Glomerular endothelial cell (primary cell): ENCODE data around the gene TMEM163. TPM values are rescaled to one million over a fixed set of nuclear protein-coding genes. Genes with fewer than 3 reads are reported as not detected.
"Not testable (repeated sequence)": the region's sequence is repeated elsewhere in the genome, so short reads cannot be mapped to it uniquely, and the experiment has no call there.

Source experiments
- DNase-seq: peaks from one replicate; pipeline ENCODE4 v3.0.0-alpha.2; 2011; ENCODE audit warnings: low read depth, low spot score; ENCODE audit errors: extremely low read depth
- total RNA-seq: library from RNA; depleted of rRNA; stranded (reverse); fragments of >200 nt; gene quantifications from 2 replicates; pipeline ENCODE4 v1.2.3, GENCODE V29; 2015

TMEM163 gene
- total RNA-seq, 1 donor from 2014 or later = 3.2 TPM

- DNase-seq = no peak
Measured at GRCh38 chr2:134623796-134624195, 95.0 kb downstream of the TMEM163 start.

GRCh38 chr2:134623046-134623445, 95.8 kb downstream of the TMEM163 start:
- no peak for DNase-seq

GRCh38 chr2:134621939-134622705, 96.7 kb downstream of the TMEM163 start:
- DNase-seq = no peak

DNA sequence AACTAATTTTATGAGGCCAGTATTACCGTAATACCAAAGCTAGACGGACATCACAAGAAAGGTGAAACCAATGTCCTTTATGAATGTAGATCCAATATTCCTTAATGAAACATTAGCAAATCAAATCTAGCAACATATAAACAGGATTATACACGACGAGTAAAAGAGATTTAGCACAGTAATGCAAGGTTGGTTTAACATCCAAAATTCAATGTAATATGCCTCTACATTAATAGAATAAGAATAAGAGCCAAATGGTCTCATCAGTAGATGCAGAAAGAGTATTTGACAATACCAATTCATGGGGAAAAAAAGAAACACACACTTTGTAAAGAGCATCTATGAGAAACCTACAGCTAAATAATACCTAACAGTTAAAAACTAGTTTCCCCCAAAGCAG, 99.5 kb downstream of the TMEM163 start:
- DNase-seq = no peak

DNA sequence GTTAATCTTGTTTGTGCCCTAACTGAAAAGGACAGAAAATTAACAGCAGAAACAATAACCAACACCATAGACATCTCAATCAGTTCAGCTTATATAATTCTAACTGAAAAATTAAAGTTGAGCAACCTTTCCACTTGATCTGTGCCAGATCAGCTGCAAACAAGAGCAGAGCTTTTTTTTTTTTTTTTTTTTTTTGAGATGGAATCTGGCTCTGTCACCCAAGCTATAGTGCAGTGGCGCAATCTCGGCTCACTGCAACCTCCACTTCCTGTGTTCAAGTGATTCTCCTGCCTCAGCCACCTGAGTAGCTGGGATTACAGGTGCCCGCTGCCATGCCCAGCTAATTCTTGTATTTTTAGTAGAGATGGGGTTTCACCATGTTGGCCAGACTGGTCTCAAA, 103.3 kb downstream of the TMEM163 start:
- not testable (repeated sequence) for DNase-seq

- no peak for DNase-seq
Measured at GRCh38 chr2:134611316-134611715, 107.5 kb downstream of the TMEM163 start.

DNA sequence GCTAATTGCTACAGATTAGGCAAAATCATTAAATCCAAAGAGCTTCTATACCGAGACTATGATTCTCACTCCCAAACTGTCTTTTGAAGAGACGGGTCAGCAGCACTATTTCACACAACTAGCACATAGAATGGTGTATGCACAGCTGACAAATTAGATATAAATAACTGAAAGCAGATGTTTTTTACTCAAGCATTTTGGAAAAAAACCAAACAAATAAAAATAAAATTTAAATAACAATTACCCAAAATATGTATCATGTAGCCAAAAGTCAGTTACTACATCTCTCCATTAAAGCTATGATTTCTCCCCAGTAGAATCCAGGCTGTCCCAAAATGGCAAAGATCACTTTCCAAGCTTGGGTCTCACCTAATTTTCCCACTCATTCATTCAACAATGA, 107.9 kb downstream of the TMEM163 start:
- no peak for DNase-seq

GRCh38 chr2:134609924-134610513, 108.8 kb downstream of the TMEM163 start:
- DNase-seq = no peak

GRCh38 chr2:134603966-134604365, 114.8 kb downstream of the TMEM163 start:
- DNase-seq = no peak

- no peak for DNase-seq
Measured at GRCh38 chr2:134602666-134603065, 116.1 kb downstream of the TMEM163 start.

- no peak for DNase-seq
Measured at GRCh38 chr2:134601264-134601663, 117.5 kb downstream of the TMEM163 start.

DNA sequence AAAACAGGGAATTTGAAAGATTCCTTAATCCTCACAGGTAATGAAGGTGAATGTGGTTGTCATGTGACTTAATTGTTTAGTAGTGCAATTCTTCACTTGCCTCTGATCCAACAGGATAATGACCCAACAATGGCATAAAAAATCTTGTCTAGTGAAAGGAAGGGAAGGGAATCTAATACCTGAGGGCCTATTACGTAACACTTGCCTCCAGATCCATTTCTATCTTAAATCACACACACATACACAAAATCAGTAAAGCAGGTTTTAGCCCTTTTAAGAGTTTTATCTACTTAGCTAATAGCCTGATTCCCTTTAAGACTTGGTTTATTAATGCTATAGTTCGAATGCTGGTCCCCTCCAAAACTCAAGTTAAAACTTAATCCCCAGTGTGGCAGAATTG, 118.6 kb downstream of the TMEM163 start:
- DNase-seq = no peak

- DNase-seq = no peak
Measured at GRCh38 chr2:134599236-134599635, 119.6 kb downstream of the TMEM163 start.

GRCh38 chr2:134594399-134594798, 124.4 kb downstream of the TMEM163 start:
- no peak for DNase-seq

- DNase-seq = no peak
Measured at GRCh38 chr2:134593519-134593918, 125.3 kb downstream of the TMEM163 start.

DNA sequence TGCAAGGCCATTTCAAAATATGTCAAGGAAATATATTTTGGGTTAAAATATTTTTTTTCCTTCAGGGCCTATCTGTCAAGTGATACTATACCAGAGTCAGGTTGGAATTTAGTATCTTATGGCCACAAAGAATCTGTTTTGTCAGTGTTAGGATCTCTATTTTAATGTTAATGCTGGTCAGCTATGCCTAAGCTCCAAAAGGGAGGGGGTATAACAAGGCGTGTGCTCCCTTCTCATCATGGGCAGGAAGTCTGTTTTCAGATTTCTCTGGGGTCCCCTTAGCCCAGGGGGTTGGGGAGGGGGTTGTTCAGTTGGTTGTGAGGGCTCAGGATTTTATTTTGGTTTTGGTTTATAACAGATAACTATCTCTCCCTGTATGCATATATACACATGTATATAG, 126.4 kb downstream of the TMEM163 start:
- no peak for DNase-seq

DNA sequence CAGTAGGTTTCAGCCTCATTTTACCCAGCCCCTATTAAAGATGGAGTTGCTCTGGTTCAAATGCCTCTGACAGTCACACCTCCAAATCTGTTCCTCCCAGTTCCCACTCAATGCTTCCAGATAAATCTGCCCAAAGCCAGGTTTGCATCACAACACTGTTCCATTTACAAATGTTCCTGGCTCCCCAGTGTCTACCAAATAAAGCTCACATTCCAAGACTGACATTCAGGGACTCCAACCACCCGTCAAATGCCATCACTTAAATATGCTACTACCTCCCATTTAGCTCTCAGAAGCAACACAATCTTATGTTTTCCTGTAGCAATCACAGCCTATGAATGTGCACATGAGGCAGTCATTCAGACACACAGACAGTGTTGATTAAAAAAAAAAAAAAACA, 127.3 kb downstream of the TMEM163 start:
- DNase-seq = no peak

- no peak for DNase-seq
Measured at GRCh38 chr2:134590679-134591078, 128.1 kb downstream of the TMEM163 start.

DNA sequence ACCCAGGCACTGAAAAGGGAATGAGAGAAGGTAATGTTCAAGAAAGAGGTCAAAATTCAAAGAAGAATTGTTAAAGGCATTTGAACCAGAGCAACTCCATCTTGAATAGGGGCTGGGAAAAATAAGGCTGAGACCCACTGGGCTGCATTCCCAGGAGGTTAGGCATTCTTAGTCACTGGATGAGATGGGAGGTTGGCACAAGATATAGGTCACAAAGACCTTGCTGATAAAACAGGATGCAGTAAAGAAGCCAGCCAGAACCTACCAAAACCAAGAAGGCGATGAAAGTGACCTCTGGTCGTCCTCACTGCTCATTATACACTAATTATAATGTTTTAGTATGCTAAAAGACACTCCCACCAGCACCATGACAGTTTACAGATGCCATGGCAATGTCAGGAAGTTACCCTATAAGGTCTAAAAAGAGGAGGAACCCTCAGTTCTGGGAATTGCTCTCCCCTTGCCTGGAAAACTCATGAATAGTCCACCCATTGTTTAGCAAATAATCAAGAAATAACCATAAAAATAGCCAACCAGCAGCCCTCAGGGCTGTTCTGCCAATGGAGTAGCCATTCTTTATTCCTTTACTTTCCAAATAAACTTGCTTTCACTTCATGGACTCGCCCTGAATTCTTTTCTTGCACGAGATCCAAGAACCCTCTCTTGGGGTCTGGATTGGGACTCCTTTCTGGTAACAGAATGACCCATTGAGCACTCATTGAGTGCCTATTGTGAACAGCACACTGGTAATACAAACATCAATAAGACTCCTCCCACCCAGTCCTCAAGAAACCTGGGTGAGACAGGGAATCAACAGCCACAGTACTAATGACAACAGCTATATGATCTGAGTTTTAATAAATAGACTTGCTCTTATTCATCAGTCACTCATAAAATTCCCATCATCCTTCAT, 129.4 kb downstream of the TMEM163 start:
- not testable (repeated sequence) for DNase-seq

DNA sequence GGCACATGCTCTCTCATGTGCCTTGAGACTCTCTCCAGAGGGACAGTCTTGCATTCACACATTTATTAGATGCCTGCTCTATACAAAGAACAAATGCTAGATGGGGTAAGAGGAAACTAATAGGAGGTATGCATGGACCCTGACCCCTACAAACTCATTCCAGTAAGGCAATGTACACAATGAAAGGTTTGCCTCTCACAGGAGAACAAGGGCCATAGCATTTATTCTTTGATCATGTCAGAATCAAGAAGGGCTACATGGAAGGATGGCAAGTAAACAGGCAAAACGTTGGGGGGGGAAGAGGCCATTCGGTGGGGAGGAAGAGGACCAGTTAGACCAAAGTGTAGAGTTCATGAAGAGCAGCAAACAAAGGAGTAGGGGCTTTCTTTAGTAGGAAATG, 130.2 kb downstream of the TMEM163 start:
- DNase-seq = no peak

- no peak for DNase-seq
Measured at GRCh38 chr2:134586326-134586965, 132.4 kb downstream of the TMEM163 start.
